Activated CD8-positive, alpha-beta memory T cell treated with anti-CD3 and anti-CD28 coated beads for 48 hours (primary cell): ENCODE data around the gene HGF.
"Not testable (repeated sequence)": the region's sequence is repeated elsewhere in the genome, so short reads cannot be mapped to it uniquely, and the experiment has no call there.

Experiments
- DNase-seq, 3 experiments: peaks; one replicate each; pipeline ENCODE4 v3.0.0-alpha.2; 2020; ENCODE audit warnings: low read depth in 2 of 3, low spot score in 2 of 3

The HGF gene

DNA sequence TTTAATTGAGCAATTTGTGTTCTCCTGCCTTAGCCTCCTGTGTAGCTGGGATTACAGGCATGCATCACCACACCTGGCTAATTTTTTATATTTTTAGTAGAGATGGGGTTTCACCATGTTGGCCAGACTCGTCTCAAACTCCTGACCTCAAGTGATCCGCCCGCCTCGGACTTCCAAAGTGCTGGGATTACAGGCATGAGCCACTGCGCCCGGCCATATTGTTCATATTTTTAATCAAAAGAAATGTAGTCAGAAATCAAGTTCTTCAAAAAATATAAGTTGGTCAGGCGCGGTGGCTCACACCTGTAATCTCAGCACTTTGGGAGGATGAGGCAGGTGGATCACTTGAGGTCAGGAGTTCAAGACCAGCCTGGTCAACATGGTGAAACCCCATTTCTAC is 47.6 kb downstream of the HGF start:
- not testable (repeated sequence) for DNase-seq

DNA sequence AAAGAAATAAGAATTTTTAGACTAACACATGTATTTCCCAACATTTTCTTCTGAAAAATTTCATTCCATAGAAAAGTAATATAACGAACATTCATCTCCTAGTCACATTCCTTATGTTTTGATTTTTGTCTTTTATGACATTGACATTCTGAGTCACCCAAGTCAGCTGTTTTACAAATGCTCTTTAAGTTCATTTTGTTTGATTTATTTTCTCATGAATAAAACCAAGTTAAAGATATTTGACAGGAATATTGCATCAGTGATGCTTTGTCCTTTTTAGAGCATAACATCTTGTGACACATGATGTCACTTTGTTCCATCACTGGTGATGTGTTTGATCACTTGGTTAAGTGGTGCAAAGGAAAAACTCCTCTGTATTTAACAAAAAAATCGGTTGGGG is 48.4 kb downstream of the HGF start:
- DNase-seq: no peak

DNA sequence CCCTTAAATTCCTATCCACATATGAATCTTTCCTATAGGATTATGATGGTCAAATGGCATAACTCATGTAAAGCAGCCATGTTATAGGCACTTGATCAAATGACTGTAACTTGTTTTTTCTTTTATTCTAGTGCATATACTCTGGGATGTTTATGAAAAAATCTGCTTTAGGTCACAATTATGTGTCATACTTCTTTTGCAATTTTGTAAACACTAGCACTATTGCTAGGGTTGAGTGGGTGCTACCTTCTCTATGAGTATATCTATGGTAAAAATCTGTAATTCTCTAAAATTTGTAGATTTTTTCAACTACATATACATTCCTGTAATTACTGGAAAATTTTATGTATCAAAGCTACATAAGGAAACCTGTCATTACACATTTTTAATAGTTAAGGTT is 50.0 kb downstream of the HGF start:
- no peak for DNase-seq

DNA sequence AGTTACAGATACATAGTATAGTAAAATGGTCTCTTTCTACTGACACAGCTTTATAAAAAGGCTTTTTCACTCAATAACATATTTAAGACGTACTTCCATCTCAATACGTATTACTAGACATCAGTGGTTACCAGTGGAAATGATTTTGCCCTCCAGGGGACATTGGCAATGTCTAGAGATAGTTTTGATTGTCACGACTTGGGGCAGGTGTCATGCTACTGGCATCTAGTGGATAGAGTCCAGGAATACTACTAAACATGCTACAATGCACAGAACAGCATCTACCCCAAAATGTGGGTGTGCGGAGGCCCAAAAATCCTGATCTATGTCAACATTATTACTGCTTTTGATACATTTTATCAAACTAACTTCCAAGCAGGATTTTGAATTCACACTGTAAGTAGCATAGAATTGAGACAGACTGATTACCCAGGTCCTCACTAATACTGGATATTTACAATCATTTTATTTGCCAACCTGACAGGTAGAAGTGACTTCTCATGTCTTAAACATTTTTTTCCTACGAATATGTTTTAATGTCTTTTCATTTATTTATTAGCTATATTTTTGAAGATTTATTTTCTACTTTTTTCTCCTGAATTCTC is 53.8 kb downstream of the HGF start:
- no peak for DNase-seq

DNA sequence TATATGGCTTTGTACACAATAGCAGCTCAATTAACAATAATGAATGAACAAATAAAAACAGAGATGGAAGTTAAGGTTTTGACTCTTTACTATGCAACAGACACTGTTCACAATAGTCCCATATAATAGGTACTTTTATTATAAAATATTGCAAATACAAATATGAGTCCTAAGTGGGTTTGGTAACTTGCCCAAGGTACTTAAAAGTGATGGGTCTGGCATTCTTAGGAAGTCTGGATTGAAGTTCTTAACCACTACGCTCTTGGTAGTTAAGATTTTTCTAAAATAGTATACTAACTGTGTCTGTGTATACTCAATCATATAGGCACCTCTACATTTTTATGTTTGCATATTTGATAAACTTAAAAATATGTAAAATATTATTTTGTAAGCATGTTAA is 55.5 kb downstream of the HGF start:
- no peak for DNase-seq

DNA sequence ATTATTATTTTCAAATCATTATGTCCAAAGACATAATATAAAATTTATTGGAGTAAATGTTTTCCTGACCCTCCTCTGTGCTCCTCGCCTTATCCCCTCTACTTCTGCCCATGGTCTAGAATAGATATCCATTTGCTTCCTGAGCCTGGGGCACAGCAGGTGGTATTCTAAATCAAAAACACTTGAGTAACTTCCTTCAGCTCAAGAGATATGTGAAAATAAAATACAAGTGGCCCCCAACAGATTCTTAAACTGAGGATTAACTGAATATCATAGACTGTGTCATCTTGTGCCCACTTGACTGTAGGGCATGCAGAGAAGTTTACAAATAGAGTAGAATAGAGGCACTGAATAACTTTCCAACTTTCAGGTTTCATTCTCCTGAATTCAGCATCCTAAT is 59.1 kb downstream of the HGF start:
- no peak for DNase-seq

DNA sequence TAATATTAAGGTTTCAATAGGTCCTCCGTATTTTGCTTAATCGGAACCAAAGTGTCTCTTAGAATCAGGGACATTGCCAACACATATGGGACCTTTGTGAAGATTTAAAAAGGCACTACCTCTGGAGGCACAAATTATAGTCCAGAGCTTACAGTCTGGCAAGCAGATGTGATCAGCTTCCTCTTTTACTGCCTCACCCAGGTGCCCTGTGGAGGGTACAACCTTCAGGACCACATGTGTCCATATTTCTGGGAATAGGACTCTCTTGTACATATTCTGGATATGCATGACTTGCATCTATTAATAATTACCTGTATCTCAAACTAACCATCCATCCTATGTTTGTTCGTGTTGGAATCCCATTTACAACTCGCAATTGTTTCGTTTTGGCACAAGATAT is 60.0 kb downstream of the HGF start:
- DNase-seq: no peak

DNA sequence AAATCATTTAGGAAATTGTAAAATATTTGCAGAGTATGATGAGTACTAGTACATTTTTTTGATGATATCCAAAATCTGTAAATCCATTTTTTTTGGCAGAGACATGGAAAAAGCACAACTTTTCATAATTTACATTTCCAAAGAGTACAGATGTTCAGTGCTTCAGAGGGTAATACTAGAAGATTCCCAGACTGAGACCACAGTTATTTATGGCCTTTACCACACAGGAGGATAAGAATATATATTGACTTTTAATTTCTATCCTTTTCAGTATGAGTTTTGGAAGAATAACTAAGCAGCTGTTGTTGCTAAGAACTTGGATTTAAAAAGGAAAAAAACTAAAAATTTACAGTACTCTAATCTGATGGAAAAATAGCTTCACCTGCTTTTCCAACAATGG is 61.9 kb downstream of the HGF start:
- DNase-seq: no peak

DNA sequence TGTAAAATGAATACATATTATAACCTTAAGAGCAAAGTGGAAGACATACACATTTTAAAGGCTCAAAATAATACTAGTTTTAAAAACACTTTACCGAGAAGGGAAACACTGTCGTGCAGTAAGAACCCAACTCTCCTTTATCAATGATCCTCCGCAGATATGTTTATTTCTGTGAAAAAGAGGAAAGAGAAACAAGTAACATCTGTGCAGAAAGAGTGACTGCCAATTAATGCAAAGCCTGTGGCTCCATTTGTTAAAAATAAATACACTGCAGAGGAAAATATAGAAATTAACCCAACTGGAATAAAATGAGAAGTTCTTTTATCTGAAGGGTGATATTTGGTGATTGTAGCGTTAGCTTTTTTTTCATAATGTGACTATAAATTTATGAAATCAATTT is 62.7 kb downstream of the HGF start:
- no peak for DNase-seq

DNA sequence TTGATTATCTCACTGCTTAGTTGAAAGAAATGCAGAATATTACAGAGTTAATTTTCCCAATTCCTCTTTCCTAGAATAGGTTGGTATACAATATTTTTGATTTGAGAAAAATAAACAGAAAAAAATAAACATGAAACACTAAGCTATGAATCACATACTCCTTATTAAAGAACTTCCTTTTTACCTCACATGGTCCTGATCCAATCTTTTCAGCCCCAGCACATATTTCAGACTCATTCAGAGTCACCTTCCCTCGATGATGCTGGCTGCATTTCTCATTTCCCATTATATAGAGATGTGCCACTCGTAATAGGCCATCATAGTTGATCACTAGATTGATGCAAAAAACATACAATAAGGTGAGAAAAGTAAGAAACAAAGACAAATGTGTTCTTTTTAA is 64.6 kb downstream of the HGF start:
- DNase-seq: no peak

DNA sequence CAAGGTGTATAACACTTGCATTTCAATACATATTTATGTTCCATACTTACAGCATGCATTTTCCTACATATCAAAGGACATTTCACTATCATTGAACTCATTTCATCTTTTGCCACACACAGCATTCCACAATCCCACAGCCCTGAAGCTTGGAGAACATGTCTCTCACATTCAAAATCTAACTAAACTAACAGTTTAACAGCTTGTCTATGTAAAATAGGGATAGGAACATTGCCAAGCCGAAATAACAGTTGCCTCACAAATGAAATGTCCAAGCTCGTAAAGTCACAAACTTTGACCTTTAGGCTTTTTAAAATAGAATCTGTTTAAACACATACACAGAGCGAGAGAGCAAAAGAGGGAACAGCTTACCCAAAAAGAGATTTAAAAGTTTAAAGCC is 65.3 kb downstream of the HGF start:
- no peak for DNase-seq

DNA sequence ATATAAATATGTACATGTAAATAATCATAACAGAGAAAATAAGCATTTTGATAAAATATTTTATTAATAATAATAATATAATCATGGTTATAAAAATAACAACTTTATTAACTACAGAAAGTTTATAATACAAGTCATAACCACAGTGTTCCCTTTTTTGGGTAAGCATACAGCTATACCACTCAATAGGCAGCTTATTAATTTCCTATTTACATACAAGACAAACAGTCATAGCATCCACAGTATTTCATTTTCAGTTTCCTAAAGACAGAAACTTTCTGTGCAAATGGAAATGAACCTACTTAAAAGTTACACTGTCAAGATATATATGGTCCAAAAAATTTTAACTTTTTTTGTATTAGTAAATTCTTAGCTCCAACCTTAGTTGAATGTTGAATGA is 70.9 kb downstream of the HGF start:
- no peak for DNase-seq

DNA sequence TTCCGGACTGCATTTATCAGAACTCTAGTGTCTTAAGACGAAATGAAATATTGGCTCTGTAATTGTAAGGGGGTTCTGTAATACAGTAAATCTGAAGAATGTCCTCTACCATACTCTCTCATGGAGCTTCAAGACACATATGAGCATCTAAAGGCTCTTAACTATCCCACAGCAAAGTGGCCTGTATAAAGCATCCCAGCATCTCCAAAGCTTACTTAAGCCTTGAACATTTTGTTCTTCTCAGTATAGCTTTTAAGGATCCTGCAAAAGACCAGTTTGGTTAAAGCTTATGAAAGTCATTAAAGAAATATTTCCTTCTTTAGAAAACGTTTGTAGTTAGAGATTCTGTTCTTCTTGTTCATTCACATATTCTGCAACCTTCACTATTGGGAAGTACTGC is 75.1 kb downstream of the HGF start:
- DNase-seq: no peak

DNA sequence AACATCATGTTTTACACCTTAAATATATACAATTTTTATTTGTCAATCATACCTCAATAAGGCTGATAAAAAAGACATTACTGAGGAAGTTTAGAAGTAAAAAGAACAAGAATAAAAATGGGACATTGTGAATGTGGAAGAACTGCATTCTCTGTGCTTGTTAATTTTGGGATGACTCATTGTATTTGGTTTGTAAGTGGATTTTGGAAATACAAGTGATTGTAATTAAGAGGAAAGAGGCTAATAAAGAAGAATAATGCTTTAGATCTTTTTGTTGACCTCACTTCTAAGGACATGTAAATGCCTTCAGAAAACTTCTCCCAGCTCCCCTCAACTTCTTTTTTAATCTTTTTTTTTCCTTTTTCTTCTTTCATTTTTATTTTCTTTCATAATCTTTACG is 76.0 kb downstream of the HGF start:
- no peak for DNase-seq

DNA sequence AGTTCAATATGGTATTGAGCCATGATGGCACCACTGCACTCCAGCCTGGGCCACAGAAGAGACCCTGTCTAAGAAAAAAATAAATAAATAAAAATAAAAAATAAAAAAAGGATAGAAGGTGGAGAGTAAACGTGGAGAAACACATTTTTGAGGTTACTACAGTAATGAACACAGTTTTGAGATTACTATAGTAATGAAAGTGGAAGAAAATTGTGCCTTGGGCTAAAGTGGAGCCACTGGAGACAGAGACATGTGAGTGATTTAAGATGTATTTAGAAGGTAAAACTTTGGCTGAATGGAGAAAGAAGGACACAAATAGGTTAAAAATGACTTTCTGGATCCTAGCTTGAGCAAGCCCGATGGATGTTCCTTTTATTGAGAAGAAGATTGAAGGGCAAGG is 76.8 kb downstream of the HGF start:
- no peak for DNase-seq

DNA sequence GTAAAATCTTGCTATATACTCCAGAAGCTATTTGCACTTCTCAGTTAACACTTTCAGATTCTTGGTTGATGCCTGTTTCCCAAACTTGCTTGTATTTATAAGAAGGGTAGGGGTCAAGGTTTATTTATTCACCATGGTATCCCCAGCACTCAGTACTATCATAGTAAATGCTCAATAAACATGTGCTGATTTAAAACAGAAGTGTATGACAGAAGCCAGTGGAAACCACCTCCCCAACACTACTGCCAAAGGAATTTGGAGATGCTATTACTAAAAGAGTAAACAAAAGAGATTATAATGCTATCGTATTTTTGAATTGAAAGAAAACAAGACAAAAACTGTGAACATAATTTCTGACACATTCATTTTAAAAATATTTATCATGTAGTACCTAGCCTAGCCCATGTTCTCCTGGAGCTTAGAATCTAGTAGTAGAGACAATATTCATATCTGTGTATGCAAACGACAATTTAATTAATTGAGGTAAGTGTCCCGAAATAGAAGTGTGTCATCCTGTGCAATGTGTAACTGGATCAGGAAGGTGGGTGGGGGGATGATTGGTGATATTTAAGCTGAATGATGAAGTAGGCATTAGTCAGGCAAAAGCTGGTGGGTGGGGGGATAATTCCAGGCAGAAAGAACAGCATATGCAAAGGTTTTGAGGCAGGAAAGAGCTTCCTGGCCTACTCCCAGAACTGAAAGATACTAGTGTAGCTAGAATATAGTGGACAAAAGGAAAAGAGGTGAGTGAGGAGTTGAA is 77.5 kb downstream of the HGF start:
- no peak for DNase-seq

DNA sequence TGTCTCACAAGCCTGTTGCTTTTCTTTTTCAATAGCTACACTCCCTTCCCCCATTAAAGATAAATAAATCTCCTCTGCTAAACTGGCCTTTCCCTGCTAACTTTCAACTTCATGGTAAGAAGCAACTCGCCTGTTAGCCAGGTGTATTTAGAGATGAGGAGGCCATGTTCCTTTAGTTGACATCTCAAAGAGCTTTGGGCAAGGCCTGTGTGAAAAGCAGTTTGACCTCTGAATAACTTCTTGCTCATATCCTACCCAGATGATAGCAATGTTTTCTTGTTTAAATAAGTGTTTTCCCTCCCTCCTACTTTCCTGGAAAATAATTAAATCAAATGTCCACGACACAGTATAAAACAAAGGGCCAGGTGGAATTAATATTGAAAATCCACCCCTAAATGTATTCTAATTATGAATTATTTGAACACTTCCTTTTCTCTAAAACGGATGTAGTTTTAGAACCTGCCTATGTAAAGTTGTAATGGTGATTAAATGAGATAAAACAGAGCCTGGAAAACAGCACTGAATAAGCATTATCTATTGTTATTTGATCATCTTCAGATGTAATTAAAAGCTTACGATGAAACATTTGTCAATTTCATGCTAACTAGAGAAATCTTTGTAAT is 78.5 kb downstream of the HGF start:
- no peak for DNase-seq

DNA sequence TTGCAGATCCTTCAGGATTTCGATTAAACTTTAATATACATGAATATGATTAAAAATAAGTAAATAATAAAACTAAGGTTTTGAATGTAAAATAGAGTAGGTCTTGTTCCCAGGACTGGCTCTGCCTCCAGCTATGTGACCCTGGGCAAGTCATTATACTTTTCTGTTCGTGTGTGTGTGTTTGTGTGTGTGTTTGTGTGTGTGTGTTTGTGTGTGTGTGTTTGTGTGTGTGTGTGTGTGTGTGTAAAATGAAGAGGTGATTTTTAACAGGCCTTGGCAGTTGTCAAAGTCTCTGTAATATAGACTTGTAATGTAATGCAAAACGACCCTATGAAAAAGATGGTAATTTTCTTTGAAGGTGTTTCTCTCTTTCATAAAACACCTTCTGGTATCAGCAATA is 79.2 kb downstream of the HGF start:
- no peak for DNase-seq

DNA sequence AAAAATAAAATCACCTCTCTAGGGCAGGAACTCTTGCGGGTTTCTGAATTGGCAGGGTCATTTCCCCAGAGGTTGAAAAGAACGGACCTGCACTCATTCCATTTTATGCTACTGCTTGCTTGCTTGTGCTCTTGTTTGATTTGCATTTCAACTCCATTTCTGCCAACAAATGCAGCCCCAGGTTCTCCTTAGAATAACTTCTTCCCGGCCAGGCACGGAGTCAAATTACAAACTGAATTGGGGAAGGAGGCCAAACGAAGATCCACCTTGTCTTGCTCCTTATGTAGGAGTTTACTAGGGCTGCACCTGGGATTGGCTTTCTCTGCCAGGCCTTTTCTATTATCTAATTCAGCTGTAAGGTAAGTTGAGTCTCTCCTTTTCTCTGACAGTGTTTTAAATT is 79.6 kb downstream of the HGF start:
- no peak for DNase-seq

DNA sequence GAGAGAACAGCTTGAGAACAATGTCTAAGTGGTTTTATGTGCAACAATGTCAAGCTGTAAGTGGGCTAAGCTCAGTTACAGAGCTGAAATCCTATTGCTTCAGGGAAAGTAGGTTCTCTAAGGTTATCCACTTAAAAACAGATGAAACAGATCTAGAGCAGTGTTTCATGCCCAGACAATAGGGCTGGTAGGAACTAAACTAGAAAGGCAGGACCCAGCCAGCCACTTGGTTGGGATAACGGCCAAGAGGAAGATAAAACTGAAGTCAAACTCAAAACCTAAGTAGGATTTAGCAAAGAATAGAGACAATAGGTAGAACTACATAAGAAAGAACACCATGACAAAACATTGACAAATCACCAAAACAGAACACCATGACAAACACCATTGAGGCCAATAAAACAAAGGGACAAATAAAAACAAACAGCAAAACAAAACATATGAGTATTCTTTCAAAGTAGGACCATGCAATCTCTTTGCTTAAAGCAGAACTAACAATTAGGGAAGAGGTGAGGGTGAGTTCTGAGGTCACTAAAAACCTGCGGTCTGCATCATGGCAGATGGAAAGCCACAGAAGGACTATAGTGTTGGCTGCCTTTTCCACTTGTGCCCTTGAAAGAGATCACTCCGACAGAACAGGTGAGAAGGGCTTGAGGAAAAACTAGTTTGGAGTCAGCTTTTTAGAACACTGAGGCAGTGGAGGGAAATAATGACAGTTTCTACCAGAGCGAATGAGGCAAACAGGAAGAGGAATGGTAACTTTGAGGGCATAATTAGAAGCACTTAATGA is 81.0 kb downstream of the HGF start:
- DNase-seq: no peak

DNA sequence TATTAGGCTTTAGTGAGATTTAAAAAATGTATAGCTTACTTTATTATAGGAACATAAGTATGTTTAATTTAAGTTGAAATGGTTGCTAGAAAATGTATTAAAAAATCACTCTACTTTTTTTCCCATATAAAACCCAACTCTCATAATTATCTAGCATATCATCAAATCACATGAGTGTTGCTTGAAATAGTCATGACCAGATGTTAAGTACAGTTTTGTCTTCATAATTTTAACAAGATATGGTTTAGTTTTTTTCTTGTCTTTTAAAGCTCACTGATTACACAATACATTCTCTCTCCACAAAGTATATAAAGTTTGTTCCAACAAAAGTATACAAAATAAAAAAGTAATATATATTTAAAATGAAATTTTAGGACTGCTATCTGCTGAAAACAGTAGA is 82.8 kb downstream of the HGF start:
- DNase-seq: no peak

DNA sequence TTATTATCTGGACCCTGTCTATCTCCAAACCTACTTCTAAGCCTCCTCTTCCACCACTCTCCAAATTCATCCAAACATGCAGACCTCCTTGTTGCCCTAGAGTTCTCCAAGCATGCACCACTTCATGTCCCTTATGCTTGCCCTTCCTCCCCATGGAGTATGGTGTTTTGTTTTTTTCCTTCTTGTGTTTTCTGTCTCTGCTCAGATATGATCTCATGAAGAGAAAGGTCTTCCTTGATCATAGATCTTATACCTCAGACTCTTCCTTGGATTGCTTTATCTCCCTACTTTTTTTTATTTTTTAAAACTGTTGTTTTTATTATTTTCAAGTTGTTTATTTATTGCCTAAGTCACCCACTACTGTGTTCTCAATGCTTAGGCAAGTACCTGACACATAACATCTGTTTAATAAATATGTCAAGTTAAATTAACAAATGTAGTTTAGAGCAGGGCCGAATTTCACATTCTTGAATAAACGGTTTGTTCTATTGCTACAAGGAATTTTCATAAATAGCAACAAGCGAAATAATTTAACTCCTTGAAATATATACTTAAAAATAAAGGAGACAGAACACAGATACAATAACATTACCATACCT is 84.5 kb downstream of the HGF start:
- DNase-seq: no peak
